HG03469 (cell line): ENCODE data around the gene CNN1.
A peak's percentile ranks its signal among the peaks of the same experiment; 100 is the strongest.

Source experiments
- ATAC-seq: cut with Tn5 transposase; IDR thresholded peaks from one replicate; pipeline ENCODE4 v1.9.1; 2021; ENCODE audit warnings: mild to moderate bottlenecking, moderate library complexity, moderate number of reproducible peaks; ENCODE audit not compliant: unreplicated experiment

Gene CNN1

DNA sequence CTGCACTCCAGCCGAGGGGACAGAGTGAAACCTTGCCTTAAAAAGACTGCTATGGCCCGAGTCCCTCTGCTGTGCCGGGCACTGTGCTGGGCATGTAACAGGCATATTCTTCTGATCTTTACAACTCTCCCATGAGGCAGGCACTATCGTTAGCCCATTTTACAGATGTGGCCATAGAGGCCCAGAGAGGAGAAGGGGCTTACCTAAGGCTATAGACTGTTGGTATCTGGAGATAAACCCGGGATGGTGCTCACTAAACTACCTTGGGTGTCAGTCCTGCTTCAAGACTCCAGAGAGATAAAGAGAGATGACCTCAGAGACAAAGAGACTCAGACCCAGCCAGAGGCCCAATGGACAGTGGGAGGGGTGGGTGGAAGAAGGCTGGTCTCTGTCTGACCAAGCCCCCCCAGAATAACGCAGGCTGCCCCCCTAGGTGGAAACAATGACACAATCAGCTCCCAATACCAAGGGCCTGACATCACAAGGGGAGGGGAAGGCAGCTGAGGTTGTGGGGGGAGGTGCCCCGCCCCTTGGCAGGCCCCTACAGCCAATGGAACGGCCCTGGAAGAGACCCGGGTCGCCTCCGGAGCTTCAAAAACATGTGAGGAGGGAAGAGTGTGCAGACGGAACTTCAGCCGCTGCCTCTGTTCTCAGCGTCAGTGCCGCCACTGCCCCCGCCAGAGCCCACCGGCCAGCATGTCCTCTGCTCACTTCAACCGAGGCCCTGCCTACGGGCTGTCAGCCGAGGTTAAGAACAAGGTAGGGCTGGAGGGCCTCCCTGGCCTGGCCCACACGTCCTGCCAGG is at the start of gene CNN1:
Gene CNN1, plus strand, starts transcription at position 620 of the 805 bp plus-strand sequence. Its CDS starts 77 bp downstream, at position 697.
- no peak for ATAC-seq

DNA sequence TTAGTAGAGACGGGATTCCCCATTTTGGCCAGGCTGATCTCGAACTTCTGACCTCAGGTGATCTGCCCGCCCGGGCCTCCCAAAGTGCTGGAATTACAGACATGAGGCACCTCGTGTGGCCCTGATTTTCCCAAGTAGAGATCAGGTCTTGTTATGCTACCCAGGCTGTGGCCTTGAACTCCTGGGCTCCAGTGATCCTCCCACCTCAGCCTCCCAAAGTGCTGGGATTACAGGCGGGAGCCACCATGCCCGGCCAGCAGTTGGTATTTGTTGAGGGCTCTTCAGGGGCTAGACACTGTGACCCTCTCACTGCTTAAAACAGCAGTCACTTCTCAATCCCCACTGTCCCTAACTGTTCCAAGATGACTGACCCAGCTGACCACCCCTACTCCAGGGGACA is 49.3 kb upstream of the CNN1 start:
- ATAC-seq, result no peak

DNA sequence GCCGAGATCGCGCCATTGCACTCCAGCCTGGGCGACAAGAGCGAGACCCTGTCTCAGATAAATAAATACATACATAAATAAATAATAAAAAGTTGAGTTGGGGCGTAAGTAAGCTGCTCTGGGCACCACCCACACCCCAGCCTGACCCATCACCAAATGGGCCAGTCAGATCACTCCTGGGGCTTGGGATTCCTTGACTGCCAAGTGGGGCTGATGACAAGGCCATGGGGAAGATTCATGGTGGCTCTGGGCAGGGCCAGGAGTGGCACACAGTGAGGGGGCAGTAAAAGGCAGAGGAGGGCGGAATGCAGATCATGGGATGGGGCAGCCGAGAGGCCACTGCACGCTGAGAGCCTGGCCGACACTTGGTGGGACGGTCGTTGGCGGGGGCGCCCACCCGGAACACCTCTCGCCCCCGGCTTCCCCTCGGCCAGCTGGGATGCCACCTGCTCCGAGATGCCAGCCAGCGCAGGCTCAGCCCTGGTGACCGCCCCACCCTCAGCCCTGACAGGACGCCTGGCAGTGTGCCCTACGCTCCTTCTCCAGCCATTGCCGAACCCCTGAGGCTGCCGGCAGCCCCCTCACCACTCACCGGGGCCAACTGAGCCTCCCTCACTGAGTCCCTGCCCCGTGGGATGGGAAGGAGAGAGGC is 43.9 kb upstream of the CNN1 start:
- no peak for ATAC-seq

DNA sequence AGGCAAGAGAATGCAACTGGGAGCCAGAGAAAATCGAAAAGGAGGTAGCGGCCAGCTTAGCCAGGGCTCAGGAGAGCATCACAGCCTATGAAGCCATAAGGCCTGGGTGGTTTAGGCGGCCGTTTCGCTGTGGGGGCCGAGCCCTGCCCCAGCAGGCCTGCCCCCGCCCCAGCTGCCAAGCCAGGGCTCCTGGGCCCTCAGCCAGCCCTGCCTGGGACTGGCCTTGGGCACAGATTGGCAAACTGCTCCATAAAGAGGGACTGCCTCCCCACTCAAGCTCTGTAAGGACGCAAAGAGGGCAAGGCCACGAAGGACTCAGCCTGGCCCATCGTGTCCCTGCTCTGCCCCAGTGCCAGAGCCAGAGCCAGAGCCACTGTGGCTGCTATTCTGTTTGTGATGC is 43.2 kb upstream of the CNN1 start:
- no peak for ATAC-seq

DNA sequence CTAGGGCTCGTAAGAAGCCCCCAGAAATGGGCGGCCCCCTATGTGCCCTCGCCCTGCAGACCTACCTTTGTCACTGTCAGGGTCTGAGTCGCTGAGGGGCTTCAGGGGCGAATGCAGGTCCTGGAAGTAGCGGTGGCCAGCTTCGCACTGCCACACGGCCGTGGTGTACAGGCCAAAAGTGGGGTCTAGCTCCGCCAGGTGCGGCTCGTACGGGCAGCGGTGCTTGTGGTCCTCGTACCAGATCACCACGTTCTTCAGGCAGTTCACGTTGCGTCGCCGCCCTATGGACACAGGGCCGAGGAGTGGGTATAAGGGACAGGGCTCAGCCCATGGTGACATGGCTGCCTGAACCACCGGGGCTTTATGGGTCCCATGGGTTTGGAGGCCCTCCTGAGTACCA is 42.8 kb upstream of the CNN1 start:
- ATAC-seq, result no peak

DNA sequence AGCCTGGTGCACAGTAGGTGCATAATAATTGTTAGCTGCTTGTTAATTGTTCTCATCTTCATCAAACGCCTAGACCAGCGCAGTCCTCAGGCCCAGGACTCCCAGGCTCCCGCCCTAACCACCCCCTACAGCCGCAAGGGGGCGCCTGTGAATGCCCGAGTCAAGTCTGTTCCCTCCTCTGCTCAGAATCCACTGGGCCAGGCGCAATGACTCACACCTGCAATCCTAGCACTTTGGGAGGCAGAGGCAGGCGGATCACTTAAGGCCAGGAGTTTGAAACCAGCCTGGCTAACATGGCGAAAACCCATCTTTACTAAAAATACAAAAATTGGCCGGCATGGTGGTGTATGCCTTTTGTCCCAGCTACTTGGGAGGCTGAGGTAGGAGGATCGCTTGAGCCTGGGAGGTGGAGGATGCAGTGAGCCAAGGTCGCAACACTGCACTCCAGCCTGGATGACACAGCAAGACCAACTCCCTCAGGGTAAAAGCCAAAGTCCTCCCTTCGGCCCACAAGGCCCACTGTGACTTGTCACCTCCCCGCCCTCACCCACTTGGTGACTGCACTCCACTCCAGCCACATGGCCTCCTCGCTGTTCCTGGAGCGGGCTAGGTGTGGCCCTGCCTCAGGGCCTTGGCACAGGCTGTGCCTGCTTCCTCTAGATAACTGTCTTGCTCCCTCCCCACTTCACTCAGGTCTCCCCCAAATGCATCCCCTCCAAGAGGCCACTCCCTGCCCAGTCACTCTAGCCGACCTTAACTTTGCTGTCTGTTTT is 42.1 kb upstream of the CNN1 start:
- no peak for ATAC-seq

DNA sequence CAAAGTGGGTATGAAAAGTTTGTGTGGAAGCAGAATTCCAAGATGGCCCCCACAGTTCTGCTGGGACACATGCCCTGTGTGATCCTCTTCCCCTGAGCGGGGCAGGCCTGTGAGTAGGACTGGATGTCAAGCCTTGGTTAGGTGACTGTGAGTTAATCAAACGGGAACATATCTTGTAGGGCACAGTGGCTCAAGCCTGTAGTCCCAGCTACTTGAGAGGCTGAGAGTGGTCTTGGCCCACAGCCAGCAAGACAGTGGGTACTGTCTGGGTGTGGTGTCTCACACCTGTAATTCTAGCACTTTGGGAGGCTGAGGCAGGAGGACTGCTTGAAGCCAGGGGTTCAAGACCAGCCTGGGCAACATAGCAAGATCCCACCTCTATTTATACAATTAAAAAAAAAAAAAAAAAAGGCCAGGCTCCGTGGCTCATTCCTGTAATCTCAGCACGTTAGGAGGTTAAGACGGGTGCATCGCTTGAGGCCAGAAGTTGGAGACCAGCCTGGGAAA is 39.4 kb upstream of the CNN1 start:
- ATAC-seq, result no peak

DNA sequence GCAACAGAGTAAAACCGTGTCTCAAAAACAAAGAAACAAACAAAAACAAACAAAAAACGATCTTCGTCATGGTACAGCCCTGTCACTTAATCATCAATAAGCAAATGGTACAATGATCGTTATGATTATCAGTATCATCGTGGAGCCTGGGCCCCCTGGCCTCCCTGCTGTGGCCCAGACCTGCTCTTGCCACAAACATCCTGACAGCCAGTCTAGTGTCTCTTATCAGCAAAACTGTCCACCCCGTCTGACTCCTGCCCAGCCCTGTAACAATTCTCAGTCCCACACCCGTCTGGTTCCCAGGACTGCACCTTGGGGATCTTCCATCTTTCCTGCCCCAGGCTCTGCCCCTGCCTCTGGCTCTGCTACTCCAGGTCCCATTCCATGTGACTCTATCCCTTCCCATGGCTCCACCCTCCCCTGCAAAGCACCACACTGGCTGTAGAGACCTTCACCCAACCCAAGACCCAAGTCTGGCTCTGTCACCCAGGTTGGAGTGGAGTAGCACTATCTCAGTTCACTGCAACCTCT is 38.7 kb upstream of the CNN1 start:
- no peak for ATAC-seq

DNA sequence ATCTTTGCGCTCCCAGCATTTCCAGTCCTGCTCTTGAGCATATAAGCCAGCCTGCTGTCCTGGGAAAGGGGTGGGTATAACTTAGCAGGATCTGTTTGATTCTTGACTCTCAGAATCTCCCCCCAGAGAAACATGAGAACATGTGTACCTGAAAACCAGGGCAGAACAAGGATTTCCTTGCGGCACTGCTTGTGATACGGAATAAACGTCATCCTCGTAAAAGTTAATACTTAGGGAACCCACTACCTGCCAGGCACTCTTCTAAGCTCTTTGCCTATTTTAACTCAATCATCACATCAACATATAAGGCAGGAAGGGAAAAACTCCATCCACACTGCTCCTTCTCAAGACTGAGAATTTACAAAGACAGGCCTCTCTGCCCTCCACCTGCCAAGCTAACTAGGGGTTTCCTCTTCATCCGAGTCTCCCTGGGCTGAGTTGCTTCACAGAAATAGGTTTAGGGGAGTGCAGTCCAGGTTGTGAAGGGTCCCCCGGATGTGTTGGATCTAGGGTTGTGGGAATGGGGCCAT is 34.1 kb upstream of the CNN1 start:
- ATAC-seq, result no peak

DNA sequence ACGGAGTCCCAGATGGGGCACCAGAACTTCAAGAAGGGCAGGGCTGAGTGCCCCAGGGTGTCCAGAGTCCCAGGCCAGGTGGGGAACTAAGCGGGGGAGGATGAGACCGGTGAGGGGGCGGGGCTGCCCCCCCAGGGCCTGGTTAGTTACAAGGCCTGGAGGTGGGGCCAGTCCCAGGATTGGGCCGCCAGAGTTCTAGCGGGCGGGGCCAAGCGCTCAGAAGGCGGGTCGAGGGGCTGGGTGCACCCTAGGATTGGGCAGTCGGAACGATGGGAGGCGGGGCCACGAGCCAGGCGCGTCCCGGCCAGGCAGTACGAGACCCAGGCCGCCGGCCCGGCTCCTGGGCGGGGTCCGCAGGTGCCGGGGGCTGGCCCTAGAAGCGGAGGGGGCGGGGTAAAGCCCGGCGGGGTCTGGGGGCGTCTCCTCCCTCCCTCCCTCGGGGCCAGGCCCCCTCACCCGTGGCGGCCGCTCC is 33.6 kb upstream of the CNN1 start:
- ATAC-seq, result peak; percentile 76

DNA sequence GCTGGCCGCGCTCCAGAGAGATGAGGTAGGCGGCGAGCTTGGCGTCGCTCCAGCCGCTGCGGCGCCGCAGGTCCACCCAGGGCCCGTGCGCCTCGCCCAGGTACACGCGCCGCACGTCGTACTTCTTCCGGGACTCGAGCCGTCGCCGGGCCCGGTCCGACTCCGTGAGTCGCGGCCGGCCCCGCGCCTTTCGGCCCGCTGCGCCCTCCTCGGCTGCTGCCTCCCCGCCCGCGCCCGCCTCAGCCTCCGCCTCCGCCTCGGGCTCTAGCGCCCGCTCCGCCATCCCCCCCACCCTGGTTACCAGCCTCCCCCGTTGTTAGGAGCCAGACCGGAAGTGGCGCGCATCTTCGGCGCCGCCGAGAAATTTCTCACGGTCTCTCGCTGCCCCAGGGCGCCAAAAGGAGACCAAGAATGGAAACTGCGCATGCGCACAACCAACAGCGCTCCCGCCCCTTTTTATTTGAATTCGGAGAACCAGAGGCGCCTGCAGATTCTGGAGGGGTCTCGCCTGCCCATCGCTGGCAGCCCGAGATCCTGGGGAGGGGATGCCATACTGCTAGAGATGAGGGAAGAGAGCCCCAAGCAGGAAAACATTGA is 33.0 kb upstream of the CNN1 start, which contains the start of gene ZNF653:
Gene ZNF653, minus strand, starts transcription at position 336 of the 597 bp plus-strand sequence. Its CDS starts 53 bp downstream, at position 283.
- ATAC-seq, result peak; percentile 23

DNA sequence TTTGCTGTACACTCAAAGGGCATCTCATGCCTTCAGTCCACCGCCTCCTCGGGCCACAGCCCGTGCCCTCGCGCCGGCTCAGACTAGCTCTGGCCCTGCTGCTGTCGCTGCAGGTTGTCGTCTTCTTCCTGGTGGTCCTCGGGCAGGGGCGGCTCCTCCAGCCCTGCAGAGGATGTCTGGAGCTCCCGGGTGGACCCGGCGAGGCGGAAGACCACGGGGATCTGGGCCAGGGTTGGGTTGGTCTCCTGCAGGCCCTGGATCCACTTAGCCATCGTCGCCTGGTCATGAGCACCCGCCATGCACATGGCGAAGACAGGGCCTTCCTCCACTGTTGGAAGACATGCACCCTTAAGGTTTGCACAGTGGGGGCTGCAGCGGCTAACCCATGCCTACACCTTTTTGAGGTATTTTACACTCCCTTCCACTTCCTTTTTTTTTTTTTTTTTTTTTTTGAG is 32.5 kb upstream of the CNN1 start:
- ATAC-seq, result peak; percentile 31

DNA sequence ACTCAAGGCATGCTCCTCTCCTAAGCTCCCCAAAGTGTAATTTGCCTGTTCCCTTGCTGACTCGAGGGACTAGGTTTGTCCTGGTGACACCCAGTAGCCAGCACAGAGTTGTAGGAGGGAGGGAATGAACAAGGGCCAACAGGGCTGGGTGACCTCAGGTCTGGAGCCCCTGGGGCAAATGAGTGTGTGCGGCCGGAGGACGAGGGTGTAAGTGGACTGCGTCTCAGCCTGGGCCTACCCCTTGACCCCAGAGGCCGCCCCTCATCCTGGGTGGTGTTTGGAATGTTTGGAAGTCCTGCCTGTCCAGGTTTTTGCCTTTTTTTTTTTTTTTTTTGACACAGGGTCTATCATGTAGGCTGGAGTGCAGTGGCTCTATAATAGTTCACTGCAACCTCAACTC is 31.7 kb upstream of the CNN1 start:
- ATAC-seq, result no peak

DNA sequence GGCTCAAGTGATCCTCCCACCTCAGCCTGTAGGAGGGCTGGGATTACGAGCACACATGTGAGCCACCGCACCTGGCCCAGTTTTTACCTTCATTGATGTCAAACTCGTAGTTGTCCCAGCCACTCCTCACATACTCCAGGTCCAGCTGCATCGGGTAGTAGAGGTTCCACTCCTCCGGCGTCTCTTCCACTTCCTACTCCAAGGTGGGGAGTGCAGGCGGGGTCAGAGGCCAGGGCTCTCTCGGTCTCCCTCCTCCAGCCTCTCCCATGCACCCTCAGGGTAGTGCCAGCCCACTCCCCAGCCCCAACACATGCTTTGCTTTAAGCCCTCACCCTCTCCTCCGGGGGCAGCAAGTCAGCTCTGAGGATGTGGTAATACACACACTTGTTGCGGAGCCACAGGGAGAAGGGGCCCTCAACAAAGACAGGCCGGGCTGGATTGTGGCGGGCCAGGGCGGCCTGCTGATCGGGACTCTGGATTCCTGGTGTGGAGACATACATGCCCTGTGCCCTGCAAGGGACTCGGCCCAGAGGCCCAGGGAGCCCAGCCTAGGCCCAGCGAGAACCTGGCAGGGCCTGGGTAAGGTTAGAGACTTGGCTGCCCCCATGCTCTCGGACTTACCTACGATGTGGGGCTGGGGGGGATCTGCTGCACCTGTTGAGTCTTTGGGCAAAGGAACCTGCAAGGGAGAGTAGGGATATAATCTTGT is 31.1 kb upstream of the CNN1 start:
- no peak for ATAC-seq

DNA sequence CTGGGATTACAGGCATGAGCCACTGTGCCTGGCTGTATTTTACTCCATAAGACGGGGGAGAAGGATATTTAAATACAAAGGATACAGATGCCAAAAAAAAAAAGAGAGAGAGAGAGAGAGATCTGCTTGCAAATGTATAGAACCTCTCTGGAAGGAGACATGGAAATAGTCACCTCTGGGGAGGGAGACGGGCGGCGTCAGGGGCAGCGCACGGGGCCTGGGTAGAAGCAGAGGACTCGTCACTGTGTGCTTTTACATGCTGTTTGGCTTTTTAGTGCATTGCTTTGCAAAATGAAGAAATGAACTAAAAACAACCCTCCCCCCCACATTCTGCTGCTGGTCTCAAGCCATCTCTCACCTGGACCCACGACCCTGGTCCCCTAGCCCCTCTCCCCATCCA is 28.2 kb upstream of the CNN1 start:
- ATAC-seq, result no peak

DNA sequence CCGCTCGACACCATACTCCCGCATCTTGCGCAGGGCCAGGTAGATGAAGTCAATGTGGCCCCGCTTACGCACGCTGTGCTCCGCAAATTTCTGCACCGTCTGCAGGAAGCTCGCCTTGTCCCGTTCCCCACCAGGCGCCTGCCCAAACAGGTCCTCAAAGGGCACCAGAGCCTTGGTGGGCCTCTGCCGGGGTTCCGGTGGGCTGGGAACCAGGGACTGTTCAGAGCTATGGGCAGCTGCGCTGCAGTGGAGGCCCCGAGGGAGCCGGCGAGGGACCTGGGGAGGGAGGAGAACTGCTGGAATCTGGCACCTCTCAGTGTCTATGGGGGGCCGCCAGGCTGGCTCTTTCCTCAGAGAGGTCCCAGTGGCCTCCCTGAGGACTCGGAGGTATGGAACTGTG is 24.7 kb upstream of the CNN1 start:
- no peak for ATAC-seq

DNA sequence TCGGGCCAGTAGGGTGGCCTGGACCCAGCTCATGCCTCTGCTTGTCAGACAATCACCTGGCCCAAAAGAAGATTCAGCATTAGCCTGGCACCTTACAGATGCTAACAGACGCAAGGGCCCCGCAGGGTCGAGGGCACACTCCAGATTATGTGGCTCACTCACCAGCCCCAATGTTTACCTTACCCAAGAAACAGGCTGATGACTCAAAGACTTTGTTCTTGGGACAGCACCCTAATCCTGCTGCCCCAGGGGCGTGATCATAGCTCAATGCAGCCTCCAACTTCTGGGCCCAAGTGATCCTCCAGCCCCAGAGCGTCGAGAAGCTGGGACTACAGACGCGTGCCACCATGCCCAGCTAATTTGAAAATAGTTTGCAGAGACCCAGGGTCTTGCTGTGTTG is 19.5 kb upstream of the CNN1 start:
- no peak for ATAC-seq

DNA sequence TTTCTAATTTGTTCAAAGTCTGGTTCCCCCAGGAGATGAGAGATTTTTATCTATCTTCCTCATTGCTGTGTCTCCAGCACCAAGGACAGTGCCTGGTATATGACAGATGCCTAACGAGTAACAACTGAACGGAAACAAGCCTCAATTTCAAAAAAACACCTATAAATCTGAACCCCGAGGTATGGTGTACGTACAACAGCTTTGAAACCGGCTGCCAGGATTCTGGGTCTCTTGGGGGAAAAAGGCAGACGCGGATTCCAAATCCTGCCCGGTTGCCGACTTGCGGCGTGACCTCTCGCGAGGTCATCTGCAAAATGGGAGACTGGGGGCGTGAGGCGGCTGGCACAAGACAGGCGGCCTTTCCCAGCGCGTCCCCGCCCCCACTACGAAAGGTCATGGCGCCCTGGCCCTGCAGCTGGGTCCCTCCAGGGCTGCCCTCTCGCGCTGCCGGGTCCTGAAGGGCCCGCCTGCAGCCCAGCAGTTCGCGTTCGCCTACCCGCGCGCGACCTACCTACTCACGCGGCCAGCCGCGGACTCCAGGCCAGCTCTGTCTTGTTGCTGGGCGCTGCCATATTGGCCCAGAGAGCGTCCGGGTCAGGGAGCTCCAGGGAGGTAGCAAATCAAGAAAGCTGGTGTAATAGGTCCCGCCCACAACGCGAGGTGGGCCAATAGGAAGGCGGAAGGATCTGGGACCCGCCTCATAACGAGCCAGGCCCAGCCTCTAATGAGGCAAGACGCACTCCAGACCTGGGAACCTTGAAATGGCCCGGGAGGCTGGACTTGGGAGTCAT is 9.9 kb upstream of the CNN1 start, which contains the start of gene ECSIT:
Gene ECSIT, minus strand, starts transcription at position 584 of the 791 bp plus-strand sequence. CDS start 9,964 bp downstream, outside the sequence.
- peak; percentile 85 for ATAC-seq

DNA sequence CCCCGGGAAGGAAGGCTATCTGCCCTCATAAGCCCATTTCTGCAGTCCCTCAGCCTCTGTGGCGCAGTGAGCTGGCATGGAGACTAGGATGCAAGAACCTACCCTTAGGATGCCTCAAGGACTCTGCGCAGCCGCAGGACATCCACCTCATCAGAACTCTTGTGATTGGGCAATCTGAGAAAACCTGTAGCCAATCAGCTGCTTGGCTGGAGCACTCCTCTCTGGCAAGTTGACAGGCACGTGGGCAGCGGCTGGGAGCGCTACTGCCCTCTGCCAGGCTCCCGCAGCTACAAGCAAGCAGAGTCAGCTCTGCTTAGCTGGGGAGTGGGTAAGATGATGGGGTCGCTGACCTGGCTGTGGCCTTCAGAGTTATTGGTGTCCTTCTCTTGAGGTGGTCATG is 8.2 kb upstream of the CNN1 start:
- ATAC-seq, result no peak
